Endothelial cell of umbilical vein (primary cell): ENCODE results near the gene KLK14. TPM values are rescaled to one million over a fixed set of nuclear protein-coding genes. Genes with fewer than 3 reads are reported as not detected.

Experiments used
- BruUV-seq: library from RNA; stranded (reverse); fragments of 400-500 nt; replicated peaks from 2 replicates; lab custom pipeline; 2021; lab: Mats Ljungman, UMichigan
- CTCF ChIA-PET: fragments of 300-600, 350-600 bp; sonication (Branson Sonifier 250); formaldehyde crosslinking; loops from one replicate; lab custom pipeline; 2021; ENCODE audit warnings: antibody characterized with exemption, inconsistent platforms; lab: Charles Lee
- POLR2A ChIA-PET: fragments of 300-600, 350-600 bp; sonication (Branson Sonifier 250); formaldehyde crosslinking; loops from one replicate; lab custom pipeline; 2021; ENCODE audit warnings: antibody characterized with exemption, inconsistent platforms; lab: Charles Lee
- DNase-seq: peaks from one replicate; pipeline ENCODE4 v3.0.0-alpha.2; 2011; ENCODE audit warnings: low read depth, low spot score
- FAIRE-seq: peaks from 2 replicates; lab custom pipeline; 2011; peaks lifted over from hg19 to GRCh38; lab: Jason Lieb, UNC
- H2AFZ ChIP-seq: 2 replicates; pipeline ENCODE4 v1.6.0; 2012; ENCODE audit warnings: low read depth, low read length, control low read depth, inconsistent platforms
- H3K27ac ChIP-seq: 2 replicates; pipeline ENCODE4 v1.5.1; 2011; ENCODE audit warnings: low read depth, mild to moderate bottlenecking, control low read depth, low read length, moderate library complexity; ENCODE audit not compliant: insufficient read depth
- H3K27me3 ChIP-seq, 2 experiments: 2 replicates each; pipeline versions ENCODE4 v1.6.0 to v1.6.1; 2011; ENCODE audit warnings: low read length in 2 of 2, mixed read lengths in 1 of 2; ENCODE audit not compliant: control insufficient read depth in 2 of 2, insufficient read depth in 2 of 2
- H3K36me3 ChIP-seq, 2 experiments: 2 replicates in 1 of 2; 3 replicates in 1 of 2; pipeline ENCODE4 v1.5.1; 2011; ENCODE audit warnings: low read length in 2 of 2, mild to moderate bottlenecking in 1 of 2, moderate library complexity in 1 of 2; ENCODE audit not compliant: control insufficient read depth in 2 of 2, insufficient read depth in 2 of 2; ENCODE audit errors: extremely low read depth in 1 of 2
- H3K4me1 ChIP-seq: 3 replicates; pipeline ENCODE4 v1.5.1; 2011; ENCODE audit warnings: mild to moderate bottlenecking, low read length; ENCODE audit not compliant: control insufficient read depth, insufficient read depth; ENCODE audit errors: extremely low read depth
- H3K4me2 ChIP-seq: 2 replicates; pipeline ENCODE4 v1.6.1; 2011; ENCODE audit warnings: low read length, control low read depth, mixed read lengths; ENCODE audit not compliant: insufficient read depth
- H3K4me3 ChIP-seq, 3 experiments: fragments of 200-600 bp in 1 of 3; sonication (generic), shearing (Covaris generic) in 1 of 3; replicated peaks in 1 of 3; 2 replicates each; pipeline ENCODE4 v1.5.1; 2011 to 2016; ENCODE audit warnings: control low read depth in 3 of 3, low read length in 3 of 3, mild to moderate bottlenecking in 2 of 3, inconsistent platforms in 1 of 3, low read depth in 1 of 3, moderate library complexity in 1 of 3; ENCODE audit not compliant: insufficient read depth in 1 of 3
- H3K79me2 ChIP-seq: 2 replicates; pipeline ENCODE4 v1.6.0; 2012; ENCODE audit warnings: low read length, inconsistent platforms; ENCODE audit not compliant: control insufficient read depth, insufficient read depth
- H3K9ac ChIP-seq: replicated peaks from 2 replicates; pipeline ENCODE3; 2011; ENCODE audit warnings: low read length, control low read depth; ENCODE audit not compliant: insufficient read depth; ENCODE audit errors: extremely low read depth
- H3K9me1 ChIP-seq: replicated peaks from 3 replicates; pipeline ENCODE4 v1.6.0; 2011; ENCODE audit warnings: mild to moderate bottlenecking, low read length; ENCODE audit not compliant: control insufficient read depth, insufficient read depth; ENCODE audit errors: extremely low read depth
- H3K9me3 ChIP-seq: replicated peaks from 2 replicates; pipeline ENCODE4 v1.5.1; 2012; ENCODE audit warnings: low read length, inconsistent platforms; ENCODE audit not compliant: control insufficient read depth, insufficient read depth
- H4K20me1 ChIP-seq: replicated peaks from 2 replicates; pipeline ENCODE3; 2011; ENCODE audit warnings: mild to moderate bottlenecking, low read length; ENCODE audit not compliant: control insufficient read depth, insufficient read depth; ENCODE audit errors: extremely low read depth
- EZH2 ChIP-seq: IDR thresholded peaks from 2 replicates; pipeline ENCODE4 v1.6.1; 2012; ENCODE audit warnings: borderline replicate concordance, low read depth, mild to moderate bottlenecking, moderate library complexity, low read length, inconsistent platforms; ENCODE audit not compliant: severe bottlenecking
- FOS ChIP-seq: IDR thresholded peaks from 2 replicates; pipeline ENCODE4 v1.6.1; 2011; ENCODE audit warnings: mild to moderate bottlenecking, low read length, moderate library complexity, borderline replicate concordance; ENCODE audit not compliant: insufficient read depth
- GATA2 ChIP-seq: IDR thresholded peaks from 2 replicates; pipeline ENCODE4 v1.7.0; 2011; ENCODE audit warnings: low read depth, mild to moderate bottlenecking, moderate library complexity, mixed read lengths, low read length; ENCODE audit not compliant: insufficient read length, insufficient read depth
- JUN ChIP-seq: IDR thresholded peaks from 2 replicates; pipeline ENCODE4 v1.6.1; 2011; ENCODE audit warnings: borderline replicate concordance, low read depth; ENCODE audit not compliant: insufficient read length, insufficient read depth
- MYC ChIP-seq: IDR thresholded peaks from one replicate; pipeline ENCODE4 v1.6.1; 2011; ENCODE audit warnings: mild to moderate bottlenecking, low read depth, low read length
- POLR2A ChIP-seq: IDR thresholded peaks from 2 replicates; pipeline ENCODE4 v1.6.1; 2012; ENCODE audit warnings: low read depth, mild to moderate bottlenecking, control low read depth, low read length
- POLR2AphosphoS5 ChIP-seq: IDR thresholded peaks from 2 replicates; pipeline ENCODE4 v1.6.1; 2012; ENCODE audit warnings: low read depth, mild to moderate bottlenecking, control low read depth, low read length, moderate library complexity; ENCODE audit not compliant: insufficient read depth
- dilution Hi-C: fragments of 300-500 bp; cut with MboI; formaldehyde crosslinking; loops from one replicate; pipeline ENCODE4 v1.15.0; 2019; ENCODE audit warnings: low sequenced_read_pairs; ENCODE audit not compliant: extremely low pct_ligation_motif_present
- intact Hi-C: fragments of 100-400 bp; cut with micrococcal nuclease; formaldehyde crosslinking; loops from one replicate; pipeline ENCODE4 v1.10.0; 2022
- polyA plus RNA-seq, 4 experiments: library from polyadenylated mRNA; depleted of rRNA in 3 of 4; stranded (reverse) in 3 of 4; unstranded in 1 of 4; fragments of >200 nt; gene quantifications; 2 replicates each; pipeline versions ENCODE4 v1.2.1 to v1.2.3, GENCODE V29; 2011 to 2012; ENCODE audit warnings: missing spikeins in 1 of 4
- total RNA-seq: library from RNA; stranded (reverse); gene quantifications from 2 replicates; pipeline ENCODE4 v1.2.3, GENCODE V29; 2021
- TF ChIP-seq, protein P1 (sequence below), 2 donors: IDR thresholded peaks; 1 replicate in 1 of 2; 2 replicates in 1 of 2; pipeline ENCODE4 v1.5.1; 2011; ENCODE audit warnings: low read length in 2 of 2, mild to moderate bottlenecking in 2 of 2, moderate library complexity in 2 of 2, control low read depth in 1 of 2, inconsistent platforms in 1 of 2, low read depth in 1 of 2; ENCODE audit not compliant: insufficient read depth in 1 of 2; ENCODE audit errors: extremely low read depth in 1 of 2
- TF ChIP-seq, protein P2 (sequence below): IDR thresholded peaks from 2 replicates; pipeline ENCODE4 v1.6.1; 2011; ENCODE audit not compliant: insufficient read depth, insufficient read length

Gene KLK14
- total and polyA plus RNA-seq, 2 donors (not counting 3 experiments of a cell fraction or from before 2014, with no cell fraction given), result 0.12 TPM; not detected in 1

DNA sequence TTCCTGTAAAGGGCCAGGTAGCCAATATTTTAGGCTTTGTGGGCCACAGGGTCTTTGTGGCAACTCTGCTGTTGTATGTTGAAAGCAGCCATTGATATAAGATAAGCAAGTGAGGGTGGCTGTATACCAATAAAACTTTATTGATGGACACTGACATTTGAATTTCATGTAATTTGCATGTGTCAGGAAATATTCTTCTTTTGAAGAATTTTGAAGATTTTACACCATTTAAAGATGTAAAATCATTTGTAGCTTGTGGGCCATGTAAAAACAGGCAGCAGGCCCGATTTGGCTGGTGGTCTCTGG is 27.9 kb upstream of the KLK14 start:
- Histone ChIP-seq H3K79me2 (peaks cover 19% of the 10 kb centered on the region), H3K9ac (no peak overlapping the region), H3K9me1 (no peaks in the 10 kb centered on the region), H2AFZ (no peak overlapping the region), H3K9me3 (no peaks in the 10 kb centered on the region), H4K20me1 (no peaks in the 10 kb centered on the region), H3K27ac (no peak overlapping the region), H3K4me2 (no peak overlapping the region), H3K27me3 (peaks cover 3 to 9% of the 10 kb centered on the region in 2 experiments), H3K4me3 (no peak overlapping the region), H3K4me1 (peaks cover 11% of the 10 kb centered on the region), H3K36me3 (no peaks in the 10 kb centered on the region)
- intact Hi-C loops, result no loop called here
- CTCF ChIA-PET, result interaction anchor here (2.8 kb wide), 1 partner anchor 10 kb away, joined by 7 read pairs; no protein-coding TSS in a partner anchor
- TF ChIP-seq JUN (no peak), EZH2 (no peak), POLR2A (no peak), FOS (no peak), POLR2AphosphoS5 (no peak), GATA2 (no peak), MYC (no peak)
- TF ChIP-seq, protein P1, sequence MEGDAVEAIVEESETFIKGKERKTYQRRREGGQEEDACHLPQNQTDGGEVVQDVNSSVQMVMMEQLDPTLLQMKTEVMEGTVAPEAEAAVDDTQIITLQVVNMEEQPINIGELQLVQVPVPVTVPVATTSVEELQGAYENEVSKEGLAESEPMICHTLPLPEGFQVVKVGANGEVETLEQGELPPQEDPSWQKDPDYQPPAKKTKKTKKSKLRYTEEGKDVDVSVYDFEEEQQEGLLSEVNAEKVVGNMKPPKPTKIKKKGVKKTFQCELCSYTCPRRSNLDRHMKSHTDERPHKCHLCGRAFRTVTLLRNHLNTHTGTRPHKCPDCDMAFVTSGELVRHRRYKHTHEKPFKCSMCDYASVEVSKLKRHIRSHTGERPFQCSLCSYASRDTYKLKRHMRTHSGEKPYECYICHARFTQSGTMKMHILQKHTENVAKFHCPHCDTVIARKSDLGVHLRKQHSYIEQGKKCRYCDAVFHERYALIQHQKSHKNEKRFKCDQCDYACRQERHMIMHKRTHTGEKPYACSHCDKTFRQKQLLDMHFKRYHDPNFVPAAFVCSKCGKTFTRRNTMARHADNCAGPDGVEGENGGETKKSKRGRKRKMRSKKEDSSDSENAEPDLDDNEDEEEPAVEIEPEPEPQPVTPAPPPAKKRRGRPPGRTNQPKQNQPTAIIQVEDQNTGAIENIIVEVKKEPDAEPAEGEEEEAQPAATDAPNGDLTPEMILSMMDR (IDR thresholded peaks at IDR 0.05; ENCODE audit: extremely low read depth in 1 of 2, insufficient read depth in 1 of 2, low read depth in 1 of 2, low read length in 2 of 2), result no peak
- TF ChIP-seq, protein P2, sequence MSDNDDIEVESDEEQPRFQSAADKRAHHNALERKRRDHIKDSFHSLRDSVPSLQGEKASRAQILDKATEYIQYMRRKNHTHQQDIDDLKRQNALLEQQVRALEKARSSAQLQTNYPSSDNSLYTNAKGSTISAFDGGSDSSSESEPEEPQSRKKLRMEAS, result no peak
- dilution Hi-C loops, result no loop called here
- POLR2A ChIA-PET, result no interaction called here
- BruUV-seq, result no TSS peak
- FAIRE-seq, result no peak
- no peak for DNase-seq
